Stimulated activated CD4-positive, alpha-beta T cell treated with anti-CD3 and anti-CD28 coated beads, Interleukin-2, amount 100 ng/mL, for 24 hours (primary cell): ENCODE measurements around the gene SIGLEC9.

Experiments used
- DNase-seq, 2 donors: peaks; one replicate each; pipeline ENCODE4 v3.0.0-alpha.2; 2020

The SIGLEC9 gene

GRCh38 chr19:51097796-51098195 is 26.9 kb upstream of the SIGLEC9 start:
- DNase-seq = no peak

DNA sequence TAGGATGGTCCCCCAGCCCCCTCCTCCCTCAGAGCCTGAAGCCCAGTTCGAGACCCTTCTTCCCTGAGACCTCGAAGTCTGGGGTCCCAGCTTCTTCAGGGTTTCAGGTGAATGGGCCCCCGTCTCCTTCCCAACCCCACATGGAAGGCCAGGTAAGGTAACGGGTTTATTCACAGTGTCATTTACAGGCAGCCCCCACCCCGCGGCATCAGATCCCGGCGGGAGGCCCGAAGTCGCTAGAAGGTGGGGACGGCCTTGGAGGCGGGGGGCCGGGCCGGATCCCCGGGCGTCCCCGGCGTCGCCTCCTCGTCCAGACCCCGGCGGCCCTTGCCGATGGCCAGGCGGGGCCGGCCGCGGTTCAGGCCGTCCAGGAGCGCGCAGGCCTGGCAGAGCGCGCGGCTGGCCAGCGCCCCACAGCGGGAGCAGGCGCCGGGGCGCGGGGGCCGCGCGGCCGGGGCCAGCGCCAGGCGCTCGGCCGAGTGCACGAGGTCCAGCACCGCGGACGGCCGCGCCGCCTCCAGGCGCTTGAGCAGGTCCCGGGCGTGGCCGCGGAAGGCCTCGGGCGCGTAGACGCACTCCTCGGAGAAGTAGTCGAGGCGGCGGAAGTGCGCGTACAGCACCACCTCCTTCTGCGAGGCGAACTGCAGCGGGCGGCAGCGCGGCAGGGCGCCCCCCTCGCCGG is 26.2 kb upstream of the SIGLEC9 start:
- DNase-seq = peak in 1 of 2 donors; percentile 30

- no peak for DNase-seq
Measured at GRCh38 chr19:51099047-51099382, 25.7 kb upstream of the SIGLEC9 start.

DNA sequence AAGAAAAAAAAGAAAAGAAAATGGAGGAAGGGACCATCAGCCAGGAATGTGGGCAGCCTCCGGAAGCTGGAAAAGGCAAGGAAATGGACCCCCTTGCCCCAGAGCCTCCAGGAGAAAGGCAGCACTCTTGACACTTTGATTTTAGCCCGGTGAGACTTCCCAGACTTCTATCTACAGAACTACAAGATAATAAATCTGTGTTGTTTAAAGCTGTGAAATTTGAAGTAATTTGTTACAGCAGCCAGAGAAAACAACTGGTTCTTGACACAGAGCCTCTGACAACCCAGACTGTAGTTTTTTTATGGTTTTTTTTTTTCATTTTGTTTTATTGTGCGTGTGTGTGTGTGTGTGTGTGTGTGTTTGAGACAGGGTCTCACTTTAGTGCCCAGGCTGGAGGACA is 24.1 kb upstream of the SIGLEC9 start:
- no peak for DNase-seq

- no peak for DNase-seq
Measured at GRCh38 chr19:51101171-51101865, 23.4 kb upstream of the SIGLEC9 start.

GRCh38 chr19:51102991-51103390 is 21.7 kb upstream of the SIGLEC9 start:
- no peak for DNase-seq

GRCh38 chr19:51103926-51104341 is 20.8 kb upstream of the SIGLEC9 start:
- DNase-seq = no peak

DNA sequence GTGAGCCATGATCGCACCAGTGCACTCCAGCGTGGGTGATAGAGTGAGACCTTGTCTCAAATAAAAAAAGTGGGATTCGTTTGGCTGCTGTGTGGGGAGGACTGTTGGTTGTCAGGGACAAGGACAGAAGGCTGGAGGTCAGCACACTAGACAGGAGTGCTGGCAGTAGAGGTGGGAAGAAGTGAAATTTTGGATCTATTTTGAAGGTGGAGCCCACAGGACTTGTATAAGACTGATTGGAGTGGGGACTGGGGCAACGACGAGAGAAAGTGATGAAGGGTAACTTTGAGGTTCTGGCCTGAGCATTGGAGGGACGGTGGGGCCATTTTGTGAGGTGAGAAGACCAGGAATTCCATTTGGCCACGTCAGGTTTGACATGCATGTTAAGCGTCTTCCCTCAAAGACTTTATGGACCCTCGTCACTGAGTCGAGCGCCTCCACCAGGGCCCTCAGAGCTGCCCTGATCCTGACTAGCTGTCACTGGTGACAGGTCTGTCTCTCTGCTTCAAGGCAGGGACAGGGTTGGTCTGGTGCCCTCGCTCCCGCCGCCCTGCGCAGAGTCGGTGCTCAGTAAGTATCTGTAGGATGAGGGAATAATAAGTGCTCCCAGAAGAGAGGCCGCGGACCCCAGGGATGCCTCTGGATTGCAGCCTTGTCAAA is 17.2 kb upstream of the SIGLEC9 start:
- no peak for DNase-seq

GRCh38 chr19:51108066-51108804 is 16.5 kb upstream of the SIGLEC9 start, which contains the start of gene CTU1:
TSS of gene CTU1 (minus strand) at chr19:51108409. CDS start at chr19:51104569, 3,840 bp downstream.
- peak; percentile 96 to 99 for DNase-seq

DNA sequence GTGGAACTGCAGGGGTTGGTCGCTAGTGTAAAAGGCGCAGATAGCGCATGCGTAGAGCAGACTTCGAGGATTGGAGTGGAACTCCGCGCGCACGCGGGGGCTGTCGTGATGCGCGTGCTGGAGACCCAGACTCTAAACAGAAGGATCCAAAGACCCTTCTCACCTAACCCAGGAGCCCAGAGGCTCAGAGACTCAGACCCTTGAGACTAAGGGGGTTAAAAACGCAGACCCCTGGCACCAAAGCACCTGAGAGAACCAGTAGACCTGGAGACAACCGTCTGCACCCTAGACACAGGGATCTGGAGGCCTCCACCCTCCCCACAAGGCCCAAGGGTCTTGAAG is 15.9 kb upstream of the SIGLEC9 start:
- no peak for DNase-seq

DNA sequence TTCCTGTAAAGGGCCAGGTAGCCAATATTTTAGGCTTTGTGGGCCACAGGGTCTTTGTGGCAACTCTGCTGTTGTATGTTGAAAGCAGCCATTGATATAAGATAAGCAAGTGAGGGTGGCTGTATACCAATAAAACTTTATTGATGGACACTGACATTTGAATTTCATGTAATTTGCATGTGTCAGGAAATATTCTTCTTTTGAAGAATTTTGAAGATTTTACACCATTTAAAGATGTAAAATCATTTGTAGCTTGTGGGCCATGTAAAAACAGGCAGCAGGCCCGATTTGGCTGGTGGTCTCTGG is 14.1 kb upstream of the SIGLEC9 start:
- no peak for DNase-seq

DNA sequence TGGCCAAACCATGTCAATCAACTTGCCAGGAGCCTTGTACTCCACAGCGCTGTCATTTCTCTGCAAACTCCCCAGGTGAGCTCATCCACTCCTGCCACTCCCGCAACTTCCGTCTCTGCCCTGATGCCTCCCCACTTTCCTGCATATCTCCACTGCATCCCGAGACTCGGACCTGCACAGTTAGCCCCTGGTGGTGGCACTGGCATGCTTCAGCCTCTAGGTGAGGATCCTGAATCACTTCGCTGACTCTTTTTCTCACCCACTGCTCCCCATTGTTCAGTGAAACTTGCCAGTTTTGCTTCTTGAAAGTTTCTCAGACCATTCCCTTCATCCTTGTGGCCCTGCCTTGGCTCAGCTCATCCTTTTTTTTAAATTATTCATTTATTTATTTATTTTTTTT is 13.1 kb upstream of the SIGLEC9 start:
- DNase-seq = no peak

DNA sequence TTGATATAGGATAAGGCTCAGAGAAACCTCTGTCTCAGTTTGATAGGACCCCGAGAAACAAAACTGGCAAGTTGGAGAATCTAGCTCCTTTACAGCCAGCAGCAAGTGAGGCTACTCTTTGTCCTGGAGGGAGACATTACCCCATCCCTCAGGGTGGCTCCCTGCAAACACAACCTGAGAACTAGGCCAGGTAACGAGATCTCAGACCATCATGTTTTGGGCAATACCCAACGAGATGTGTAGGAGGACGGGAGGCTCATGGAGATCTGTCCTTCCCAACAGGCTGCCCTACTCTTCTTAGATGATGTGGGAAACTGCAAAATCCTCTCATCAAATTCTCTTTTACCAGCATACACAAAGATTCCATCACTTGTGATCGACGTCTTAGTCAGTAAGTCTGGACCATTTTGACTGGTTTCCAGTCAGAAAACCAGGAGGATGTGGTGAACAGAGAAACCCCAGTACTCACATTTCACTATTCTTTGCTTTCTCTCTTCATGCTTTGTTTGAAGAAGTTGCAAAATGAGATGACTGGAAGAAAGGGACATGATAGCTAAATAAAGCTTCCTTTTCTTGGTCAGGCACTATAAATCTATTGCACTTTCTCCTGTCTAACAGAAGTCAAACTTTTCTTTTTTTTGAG is 10.5 kb upstream of the SIGLEC9 start:
- no peak for DNase-seq

DNA sequence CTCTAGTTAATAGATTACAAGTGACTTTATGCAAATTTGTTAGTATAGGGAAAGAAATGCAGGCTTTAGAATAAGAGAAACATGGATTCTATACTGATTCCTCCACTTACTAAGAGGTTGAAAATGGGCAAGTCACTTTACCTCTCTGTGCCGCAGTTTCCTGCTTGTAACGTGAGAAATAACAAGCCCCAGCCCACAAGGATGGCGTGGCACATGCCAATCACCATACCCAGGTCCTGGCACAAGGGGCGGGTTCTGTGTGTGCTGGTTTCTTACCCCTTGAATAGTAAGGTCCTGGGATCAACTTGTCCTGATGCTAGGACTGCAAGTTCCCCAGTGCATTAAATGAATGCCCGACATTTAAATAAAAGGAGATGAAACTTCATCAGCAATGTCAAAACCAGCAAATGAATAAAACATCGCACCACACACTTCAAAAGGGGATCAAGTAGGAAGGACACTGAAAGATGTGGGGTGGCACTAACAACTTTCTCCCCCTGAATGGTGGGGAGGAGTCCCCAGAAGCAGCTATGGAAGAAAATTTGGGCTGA is 7.9 kb upstream of the SIGLEC9 start:
- DNase-seq = no peak

- DNase-seq = no peak
Measured at GRCh38 chr19:51119101-51119500, 5.6 kb upstream of the SIGLEC9 start.

DNA sequence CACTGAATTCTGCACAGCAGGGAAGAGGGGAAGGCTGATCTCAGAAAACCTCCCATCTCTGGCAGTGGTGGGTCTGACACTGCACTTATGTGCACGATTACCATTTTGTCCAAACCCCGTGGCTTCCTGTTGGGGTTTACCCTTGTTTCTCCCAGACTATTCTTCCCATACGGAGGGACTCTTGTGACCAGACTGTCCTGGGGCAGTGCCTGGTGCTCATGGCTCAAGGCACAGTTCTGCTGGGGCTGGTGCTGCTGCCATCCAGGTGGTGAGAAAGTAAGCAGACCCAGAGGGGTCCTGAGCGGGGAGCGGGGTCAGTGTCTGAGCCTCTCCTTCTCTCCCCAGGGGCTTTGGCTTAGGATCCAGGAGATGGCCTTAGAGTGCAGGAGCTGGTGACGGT is 5.1 kb upstream of the SIGLEC9 start:
- DNase-seq = no peak

DNA sequence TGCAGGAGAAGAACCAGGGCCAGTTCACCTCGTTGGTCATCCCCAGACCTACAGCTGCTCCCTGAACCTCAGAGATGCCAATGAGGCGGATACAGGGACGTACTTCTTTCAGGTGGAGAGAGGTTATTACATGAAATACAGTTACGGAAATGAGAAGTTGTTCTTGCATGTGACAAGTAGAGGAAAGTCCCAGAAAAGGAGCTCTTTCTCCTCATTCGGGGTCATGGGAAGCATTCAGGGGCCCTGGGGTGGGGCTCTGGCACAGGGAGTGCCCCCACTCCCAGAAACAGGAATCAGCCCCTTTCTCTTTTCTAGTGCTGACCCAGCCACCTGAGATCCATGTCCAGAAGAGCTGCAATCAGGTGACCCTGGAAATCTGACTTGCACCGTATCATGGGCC is 4.5 kb upstream of the SIGLEC9 start:
- DNase-seq = no peak

DNA sequence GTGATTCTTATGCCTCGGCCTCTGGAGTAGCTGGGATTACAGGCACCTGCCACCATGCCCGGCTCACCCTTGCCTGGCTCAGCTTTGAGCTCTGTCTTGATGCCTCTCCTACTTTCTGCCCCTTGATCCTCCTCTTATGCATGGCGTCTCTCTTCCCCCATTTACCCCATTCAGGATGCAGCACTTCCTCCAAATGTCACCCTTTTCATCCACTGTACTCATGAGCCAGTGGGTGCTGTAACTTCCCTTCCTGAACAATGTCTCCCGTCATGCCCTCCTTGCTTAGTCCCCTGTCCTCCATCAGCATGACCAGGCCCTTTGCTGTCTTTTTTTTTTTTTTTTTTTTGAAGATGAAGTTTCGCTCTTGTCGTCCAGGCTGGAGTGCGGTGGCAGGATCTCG is 3.4 kb upstream of the SIGLEC9 start:
- DNase-seq = no peak

GRCh38 chr19:51122112-51122981 is 2.4 kb upstream of the SIGLEC9 start:
- DNase-seq = no peak

GRCh38 chr19:51123381-51123800 is 1.3 kb upstream of the SIGLEC9 start:
- DNase-seq = peak in 1 of 2 donors; percentile 32

DNA sequence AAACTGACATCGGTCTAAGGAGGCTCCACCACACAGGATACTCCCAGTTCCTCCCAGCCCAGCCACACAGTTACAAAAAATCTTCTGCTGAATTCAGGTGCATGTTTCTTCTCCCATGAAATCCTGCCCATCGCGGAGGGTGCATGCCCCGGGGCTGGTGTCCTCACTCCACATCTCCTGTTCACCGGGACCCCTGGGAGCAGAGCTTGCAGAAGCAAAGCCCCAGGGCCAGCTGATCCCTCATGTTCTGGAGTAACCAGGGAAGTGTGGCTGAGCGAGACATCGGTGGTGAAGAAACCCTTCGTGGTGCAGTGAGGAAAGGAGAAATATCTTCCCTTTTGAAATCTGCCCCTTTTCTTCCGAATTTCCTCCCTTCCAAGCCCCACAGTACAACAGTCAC is 904 bp upstream of the SIGLEC9 start:
- DNase-seq = no peak

DNA sequence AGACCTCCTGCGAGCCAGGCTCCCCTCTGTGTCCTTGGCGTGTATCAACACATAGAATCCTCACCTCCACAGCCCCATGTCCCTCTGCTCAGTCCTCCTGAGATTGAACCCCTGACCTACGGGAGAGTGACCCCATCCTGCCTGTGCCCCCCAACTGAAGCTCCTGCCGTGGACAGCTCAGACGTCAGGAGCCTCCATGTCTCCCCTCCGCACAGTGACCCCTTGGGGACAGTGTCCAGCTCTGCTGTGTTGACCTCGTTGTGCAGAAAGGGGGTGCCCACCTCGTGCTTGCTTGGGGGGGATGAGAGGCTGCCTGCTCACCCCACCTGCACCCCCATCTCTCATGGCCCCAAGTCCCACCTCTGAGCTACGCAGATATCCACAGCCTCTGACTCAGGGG is 490 bp upstream of the SIGLEC9 start:
- DNase-seq = no peak
